HepG2 (cell line): Measurements from ENCODE around the gene BLOC1S4. TPM values are rescaled to one million over a fixed set of nuclear protein-coding genes. Genes with fewer than 3 reads are reported as not detected.
A peak's percentile ranks its signal among the peaks of the same experiment; 100 is the strongest.

Experiments used
- GPBP1L1 ChIP-seq: sonication (generic); formaldehyde crosslinking; IDR thresholded peaks from 2 replicates; pipeline ENCODE4 v1.5.0; 2020; ENCODE audit warnings: mild to moderate bottlenecking, missing genetic modification reagents
- GTF3A ChIP-seq: sonication (generic); formaldehyde crosslinking; conservative IDR thresholded peaks from 2 replicates; pipeline ENCODE4 v1.4.0; 2020; ENCODE audit warnings: mild to moderate bottlenecking, missing genetic modification reagents
- ISX ChIP-seq: sonication (generic); formaldehyde crosslinking; conservative IDR thresholded peaks from 2 replicates; pipeline ENCODE4 v1.5.0; 2020; ENCODE audit warnings: missing genetic modification reagents
- MEIS2 ChIP-seq: sonication (generic); formaldehyde crosslinking; IDR thresholded peaks from 2 replicates; pipeline ENCODE4 v1.9.0; 2021; ENCODE audit warnings: mild to moderate bottlenecking, missing genetic modification reagents
- MXD4 ChIP-seq: IDR thresholded peaks from 2 replicates; pipeline ENCODE4 v1.6.1; 2016; ENCODE audit warnings: mild to moderate bottlenecking, missing biosample characterization, missing genetic modification reagents
- MYNN ChIP-seq: sonication (generic); formaldehyde crosslinking; IDR thresholded peaks from 2 replicates; pipeline ENCODE4 v1.4.0; 2020; ENCODE audit warnings: mild to moderate bottlenecking, low read depth, missing genetic modification reagents
- ZBTB49 ChIP-seq: sonication (generic); formaldehyde crosslinking; IDR thresholded peaks from 2 replicates; pipeline ENCODE4 v1.4.0; 2020; ENCODE audit warnings: missing genetic modification reagents, borderline replicate concordance
- ZFP36L2 ChIP-seq: sonication (generic); formaldehyde crosslinking; IDR thresholded peaks from 2 replicates; pipeline ENCODE4 v1.4.0; 2020; ENCODE audit warnings: missing genetic modification reagents
- ZNF234 ChIP-seq: sonication (generic); formaldehyde crosslinking; conservative IDR thresholded peaks from 2 replicates; pipeline ENCODE4 v1.5.1; 2020; ENCODE audit warnings: mild to moderate bottlenecking, missing genetic modification reagents
- ZNF513 ChIP-seq: sonication (generic); formaldehyde crosslinking; conservative IDR thresholded peaks from 2 replicates; pipeline ENCODE4 v1.5.0; 2020; ENCODE audit warnings: missing genetic modification reagents
- ZNF552 ChIP-seq: sonication (generic); formaldehyde crosslinking; IDR thresholded peaks from 2 replicates; pipeline ENCODE4 v1.9.0; 2022; ENCODE audit warnings: missing genetic modification reagents, mild to moderate bottlenecking, borderline replicate concordance
- ZNF766 ChIP-seq: sonication (generic); formaldehyde crosslinking; IDR thresholded peaks from 2 replicates; pipeline ENCODE4 v1.5.0; 2020; ENCODE audit warnings: missing genetic modification reagents, borderline replicate concordance
- ZSCAN31 ChIP-seq: sonication (generic); formaldehyde crosslinking; IDR thresholded peaks from 2 replicates; pipeline ENCODE4 v1.5.0; 2020; ENCODE audit warnings: low read depth, mild to moderate bottlenecking, missing genetic modification reagents
- polyA plus RNA-seq, 8 experiments: library from polyadenylated mRNA; depleted of rRNA in 3 of 8; stranded (reverse) in 7 of 8; unstranded in 1 of 8; fragments of >200 nt; fragmentation: Illumina TruSeq in 4 of 8; extraction: Trizol in 4 of 8; gene quantifications; 2 replicates each; pipeline versions ENCODE4 v1.2.1 to v1.2.3, GENCODE V29; 2011 to 2016; ENCODE audit warnings: low read depth in 4 of 8, missing spikeins in 1 of 8, mixed read lengths in 1 of 8; ENCODE audit not compliant: insufficient read depth in 1 of 8
- total RNA-seq, 5 experiments: library from RNA; depleted of rRNA; stranded (reverse); fragments of >200 nt; fragmentation: Illumina TruSeq; extraction: Trizol; gene quantifications; 2 replicates each; pipeline ENCODE4 v1.2.3, GENCODE V29; 2016; ENCODE audit warnings: low read depth in 1 of 5
- TF ChIP-seq, protein P1 (sequence below): sonication (generic); formaldehyde crosslinking; IDR thresholded peaks from 2 replicates; pipeline ENCODE4 v1.4.0; 2020; ENCODE audit warnings: missing genetic modification reagents
- TF ChIP-seq, protein P2 (sequence below): IDR thresholded peaks from 2 replicates; pipeline ENCODE4 v1.6.1; 2016
- TF ChIP-seq, protein P3 (sequence below): sonication (generic); formaldehyde crosslinking; IDR thresholded peaks from 2 replicates; pipeline ENCODE4; 2020; ENCODE audit warnings: missing genetic modification reagents, mild to moderate bottlenecking, borderline replicate concordance

BLOC1S4 gene
- total and polyA plus RNA-seq, 2 of the 13 experiments (the other 11 are each of a cell fraction or from before 2014, with no cell fraction given): 15.5 to 20.9 TPM

DNA sequence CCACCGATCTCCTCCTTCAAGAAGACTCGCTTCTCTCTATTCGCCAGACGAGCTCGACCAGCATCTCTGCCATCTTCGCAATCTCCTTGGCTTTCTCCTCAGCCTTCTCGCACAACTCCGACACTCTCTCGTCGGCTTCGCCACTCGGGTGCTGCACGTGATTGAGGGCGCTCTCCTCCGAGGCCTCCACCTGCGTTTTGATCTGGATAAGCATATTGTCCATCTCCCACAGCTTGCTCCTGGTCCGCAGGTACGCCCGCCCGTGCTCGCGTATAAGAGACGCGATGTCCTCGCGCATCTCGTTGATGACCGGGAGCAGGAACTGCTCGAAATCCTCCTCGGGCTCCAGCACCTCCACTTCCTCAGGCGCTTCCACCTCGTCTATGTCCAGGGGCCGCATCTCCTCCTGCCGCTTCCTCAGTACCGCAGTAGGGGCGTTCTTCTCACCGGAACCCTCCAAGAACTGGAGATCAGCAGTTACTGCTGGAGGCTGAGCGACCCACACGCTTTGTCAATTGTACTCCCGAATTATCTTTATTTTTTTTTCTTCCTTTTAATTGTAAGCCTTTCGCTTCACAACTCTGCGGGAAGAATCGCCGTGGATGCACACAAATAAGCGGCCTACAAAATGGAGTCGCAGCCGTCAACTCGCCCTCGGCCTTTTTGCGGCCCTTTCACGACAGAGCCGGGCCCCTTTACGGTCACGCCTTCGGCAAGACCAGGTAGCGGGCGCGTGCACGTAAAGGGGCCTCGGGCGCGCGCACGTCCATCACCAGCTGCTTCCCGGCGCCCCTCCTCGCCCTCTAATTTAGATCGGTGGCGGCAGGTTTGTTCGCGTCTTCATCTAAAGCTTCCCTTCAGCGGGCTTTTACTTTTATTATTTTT is 6.5 kb upstream of the BLOC1S4 start, which contains the start of gene MRFAP1L1 (continued):
- TF ChIP-seq, protein P1, sequence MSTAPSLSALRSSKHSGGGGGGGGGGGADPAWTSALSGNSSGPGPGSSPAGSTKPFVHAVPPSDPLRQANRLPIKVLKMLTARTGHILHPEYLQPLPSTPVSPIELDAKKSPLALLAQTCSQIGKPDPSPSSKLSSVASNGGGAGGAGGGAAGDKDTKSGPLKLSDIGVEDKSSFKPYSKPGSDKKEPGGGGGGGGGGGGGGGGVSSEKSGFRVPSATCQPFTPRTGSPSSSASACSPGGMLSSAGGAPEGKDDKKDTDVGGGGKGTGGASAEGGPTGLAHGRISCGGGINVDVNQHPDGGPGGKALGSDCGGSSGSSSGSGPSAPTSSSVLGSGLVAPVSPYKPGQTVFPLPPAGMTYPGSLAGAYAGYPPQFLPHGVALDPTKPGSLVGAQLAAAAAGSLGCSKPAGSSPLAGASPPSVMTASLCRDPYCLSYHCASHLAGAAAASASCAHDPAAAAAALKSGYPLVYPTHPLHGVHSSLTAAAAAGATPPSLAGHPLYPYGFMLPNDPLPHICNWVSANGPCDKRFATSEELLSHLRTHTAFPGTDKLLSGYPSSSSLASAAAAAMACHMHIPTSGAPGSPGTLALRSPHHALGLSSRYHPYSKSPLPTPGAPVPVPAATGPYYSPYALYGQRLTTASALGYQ (CRISPR knock-in tag): no peak
- TF ChIP-seq, protein P2, sequence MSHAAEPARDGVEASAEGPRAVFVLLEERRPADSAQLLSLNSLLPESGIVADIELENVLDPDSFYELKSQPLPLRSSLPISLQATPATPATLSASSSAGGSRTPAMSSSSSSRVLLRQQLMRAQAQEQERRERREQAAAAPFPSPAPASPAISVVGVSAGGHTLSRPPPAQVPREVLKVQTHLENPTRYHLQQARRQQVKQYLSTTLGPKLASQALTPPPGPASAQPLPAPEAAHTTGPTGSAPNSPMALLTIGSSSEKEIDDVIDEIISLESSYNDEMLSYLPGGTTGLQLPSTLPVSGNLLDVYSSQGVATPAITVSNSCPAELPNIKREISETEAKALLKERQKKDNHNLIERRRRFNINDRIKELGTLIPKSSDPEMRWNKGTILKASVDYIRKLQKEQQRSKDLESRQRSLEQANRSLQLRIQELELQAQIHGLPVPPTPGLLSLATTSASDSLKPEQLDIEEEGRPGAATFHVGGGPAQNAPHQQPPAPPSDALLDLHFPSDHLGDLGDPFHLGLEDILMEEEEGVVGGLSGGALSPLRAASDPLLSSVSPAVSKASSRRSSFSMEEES (CRISPR knock-in tag): peak; percentile 26; the same call in 1 of the 2 replicates
- TF ChIP-seq, protein P3, sequence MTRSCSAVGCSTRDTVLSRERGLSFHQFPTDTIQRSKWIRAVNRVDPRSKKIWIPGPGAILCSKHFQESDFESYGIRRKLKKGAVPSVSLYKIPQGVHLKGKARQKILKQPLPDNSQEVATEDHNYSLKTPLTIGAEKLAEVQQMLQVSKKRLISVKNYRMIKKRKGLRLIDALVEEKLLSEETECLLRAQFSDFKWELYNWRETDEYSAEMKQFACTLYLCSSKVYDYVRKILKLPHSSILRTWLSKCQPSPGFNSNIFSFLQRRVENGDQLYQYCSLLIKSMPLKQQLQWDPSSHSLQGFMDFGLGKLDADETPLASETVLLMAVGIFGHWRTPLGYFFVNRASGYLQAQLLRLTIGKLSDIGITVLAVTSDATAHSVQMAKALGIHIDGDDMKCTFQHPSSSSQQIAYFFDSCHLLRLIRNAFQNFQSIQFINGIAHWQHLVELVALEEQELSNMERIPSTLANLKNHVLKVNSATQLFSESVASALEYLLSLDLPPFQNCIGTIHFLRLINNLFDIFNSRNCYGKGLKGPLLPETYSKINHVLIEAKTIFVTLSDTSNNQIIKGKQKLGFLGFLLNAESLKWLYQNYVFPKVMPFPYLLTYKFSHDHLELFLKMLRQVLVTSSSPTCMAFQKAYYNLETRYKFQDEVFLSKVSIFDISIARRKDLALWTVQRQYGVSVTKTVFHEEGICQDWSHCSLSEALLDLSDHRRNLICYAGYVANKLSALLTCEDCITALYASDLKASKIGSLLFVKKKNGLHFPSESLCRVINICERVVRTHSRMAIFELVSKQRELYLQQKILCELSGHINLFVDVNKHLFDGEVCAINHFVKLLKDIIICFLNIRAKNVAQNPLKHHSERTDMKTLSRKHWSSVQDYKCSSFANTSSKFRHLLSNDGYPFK: peak; percentile 85; the same call in 1 of the 2 replicates
- no peak for TF ChIP-seq ZNF766 (CRISPR knock-in tag)
- TF ChIP-seq MEIS2 (CRISPR knock-in tag): peak; percentile 46; the same call in 1 of the 2 replicates
- no peak for TF ChIP-seq MYNN
- no peak for TF ChIP-seq MXD4 (CRISPR knock-in tag)
- no peak for TF ChIP-seq ZSCAN31 (CRISPR knock-in tag)
- TF ChIP-seq ISX (CRISPR knock-in tag): no peak
- TF ChIP-seq GTF3A (CRISPR knock-in tag): no peak
- no peak for TF ChIP-seq ZFP36L2 (CRISPR knock-in tag)
- no peak for TF ChIP-seq GPBP1L1 (CRISPR knock-in tag)
- TF ChIP-seq ZBTB49: no peak
- TF ChIP-seq ZNF234 (CRISPR knock-in tag): no peak
- no peak for TF ChIP-seq ZNF552 (CRISPR knock-in tag)
- no peak for TF ChIP-seq ZNF513 (CRISPR knock-in tag)
